KOPT-K1 (cell line): Measurements from ENCODE around the gene PUSL1.

Experiments
- H3K27ac ChIP-seq: fragments of 200-600 bp; sonication (generic); 2 replicates; pipeline ENCODE4 v1.5.1; 2016; ENCODE audit warnings: antibody characterized with exemption, mild to moderate bottlenecking, low read depth, low read length; ENCODE audit not compliant: poor library complexity, severe bottlenecking
- H3K36me3 ChIP-seq: fragments of 200-600 bp; sonication (generic); 2 replicates; pipeline ENCODE4 v1.5.1; 2017; ENCODE audit warnings: antibody characterized with exemption, mild to moderate bottlenecking, low read length, moderate library complexity; ENCODE audit not compliant: insufficient read depth
- H3K9me3 ChIP-seq: fragments of 200-600 bp; sonication (generic); 2 replicates; pipeline ENCODE4 v1.5.1; 2017; ENCODE audit warnings: antibody characterized with exemption, low read length, mild to moderate bottlenecking; ENCODE audit not compliant: insufficient read depth, poor library complexity, severe bottlenecking

The PUSL1 gene

DNA sequence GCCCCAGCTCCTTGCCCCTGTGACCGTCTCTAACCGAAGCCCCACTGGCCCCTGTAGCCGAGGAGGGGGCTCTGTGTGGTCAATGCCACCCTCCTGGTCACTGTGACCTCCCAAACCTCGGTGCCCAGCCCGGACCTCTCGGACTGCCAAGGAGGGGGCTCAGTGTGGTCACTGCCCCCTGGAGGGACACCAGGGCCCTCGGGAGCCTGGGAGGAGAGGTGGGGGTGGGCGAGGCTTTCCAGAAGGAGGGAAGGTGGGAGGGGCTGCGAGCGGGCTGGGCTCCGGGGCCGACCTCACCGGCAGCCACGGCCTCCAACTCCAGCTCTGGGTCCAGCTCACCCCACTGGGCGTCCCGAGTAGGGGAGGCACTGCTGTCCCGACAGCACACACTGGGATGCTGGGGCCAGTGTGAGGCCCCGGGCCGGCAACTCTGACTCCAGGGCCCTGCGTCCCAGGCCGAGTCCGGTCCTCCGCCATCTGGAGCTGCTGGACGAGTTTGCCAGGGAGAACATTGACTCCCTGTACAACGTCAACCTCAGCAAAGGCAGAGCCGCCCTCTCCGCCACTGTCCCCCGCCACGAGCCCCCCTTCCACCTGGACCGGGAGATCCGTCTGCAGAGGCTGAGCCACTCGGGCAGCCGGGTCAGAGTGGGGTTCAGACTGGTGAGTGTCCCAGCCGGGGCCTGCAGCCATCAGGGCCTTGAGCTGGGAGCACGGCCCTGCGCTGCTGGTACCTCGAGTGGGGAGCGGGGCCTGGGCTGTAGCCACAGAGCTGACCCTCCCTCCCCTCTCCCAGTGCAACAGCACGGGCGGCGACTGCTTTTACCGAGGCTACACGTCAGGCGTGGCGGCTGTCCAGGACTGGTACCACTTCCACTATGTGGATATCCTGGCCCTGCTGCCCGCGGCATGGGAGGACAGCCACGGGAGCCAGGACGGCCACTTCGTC is 21.8 kb upstream of the PUSL1 start:
- no peaks in the 10 kb centered on the region for H3K36me3 ChIP-seq
- H3K9me3 ChIP-seq: no peaks in the 10 kb centered on the region
- H3K27ac ChIP-seq: no peak overlapping the region

GRCh38 chr1:1287288-1288110 is 20.9 kb upstream of the PUSL1 start:
- Histone ChIP-seq H3K9me3 (no peaks in the 10 kb centered on the region), H3K27ac (no peak overlapping the region), H3K36me3 (no peaks in the 10 kb centered on the region)

DNA sequence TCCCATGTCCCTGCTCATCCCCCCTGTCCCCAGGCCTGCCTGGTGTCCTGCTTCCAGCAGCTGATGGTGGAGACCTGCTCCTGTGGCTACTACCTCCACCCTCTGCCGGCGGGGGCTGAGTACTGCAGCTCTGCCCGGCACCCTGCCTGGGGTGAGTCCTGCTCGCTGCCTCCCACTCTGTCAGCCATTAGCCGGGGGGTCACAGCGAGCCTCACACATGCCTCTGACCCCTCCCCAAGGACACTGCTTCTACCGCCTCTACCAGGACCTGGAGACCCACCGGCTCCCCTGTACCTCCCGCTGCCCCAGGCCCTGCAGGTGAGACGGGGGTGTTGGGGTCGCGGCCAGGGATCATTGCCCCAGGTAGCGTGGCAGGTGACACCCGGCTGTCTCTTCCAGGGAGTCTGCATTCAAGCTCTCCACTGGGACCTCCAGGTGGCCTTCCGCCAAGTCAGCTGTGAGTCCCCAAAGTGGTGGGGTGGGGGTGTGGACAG is 18.1 kb upstream of the PUSL1 start:
- peaks cover 3% of the 10 kb centered on the region; the same call in 1 of the 2 replicates for H3K36me3 ChIP-seq
- no peak overlapping the region for H3K27ac ChIP-seq

GRCh38 chr1:1291023-1291528 is 17.3 kb upstream of the PUSL1 start:
- H3K36me3 ChIP-seq: peaks cover 7% of the 10 kb centered on the region; the same call in 1 of the 2 replicates
- H3K9me3 ChIP-seq: no peaks in the 10 kb centered on the region
- no peak overlapping the region for H3K27ac ChIP-seq

More for the DNA sequence above, 18.1 kb upstream of the PUSL1 start:
- no peaks in the 10 kb centered on the region for H3K9me3 ChIP-seq

DNA sequence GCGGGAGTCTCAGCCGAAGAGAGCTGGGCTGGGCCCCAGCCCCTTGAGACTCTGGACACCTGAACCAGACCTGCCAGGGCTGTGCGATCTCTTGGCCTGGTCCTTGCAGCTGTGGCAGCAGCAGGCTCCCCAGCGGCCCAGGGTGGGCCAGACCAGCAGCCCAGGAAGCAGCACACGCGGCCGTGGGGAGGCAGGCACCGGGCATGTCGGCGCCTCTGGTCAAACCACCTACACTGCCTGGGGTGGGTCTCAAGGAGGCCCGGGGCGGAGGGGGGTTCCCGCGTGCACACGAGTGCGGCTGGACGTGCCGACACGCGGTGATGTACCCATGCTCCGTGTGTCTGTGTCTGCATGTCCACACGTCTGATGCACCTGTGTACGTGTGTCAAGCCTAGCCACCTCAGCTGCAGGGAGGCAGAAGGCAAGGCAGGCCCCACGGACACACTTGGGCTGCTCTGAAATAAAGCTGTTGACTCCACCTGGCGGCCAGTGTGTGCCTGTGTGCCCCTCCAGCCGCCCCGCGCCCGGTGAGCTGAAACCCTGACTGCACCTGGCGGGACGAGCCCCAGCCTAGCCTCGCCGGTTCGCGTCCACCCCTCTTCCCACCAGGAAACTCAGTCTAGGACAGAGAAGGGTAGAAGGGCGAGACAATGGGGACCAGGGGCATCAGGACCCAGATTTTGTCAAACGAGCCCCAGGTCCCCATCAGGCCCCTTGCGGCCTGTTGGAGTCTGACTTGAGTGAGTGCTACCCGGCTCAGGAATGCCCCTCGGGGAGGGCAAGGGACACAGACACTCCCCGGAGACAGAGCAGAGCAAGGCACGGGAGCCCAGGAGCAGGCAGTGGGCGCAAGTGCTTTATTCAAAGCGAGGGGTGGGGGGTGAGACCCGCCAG is 16.6 kb upstream of the PUSL1 start:
- no peaks in the 10 kb centered on the region for H3K9me3 ChIP-seq
- no peak overlapping the region for H3K27ac ChIP-seq
- peaks cover 7% of the 10 kb centered on the region; the same call in 1 of the 2 replicates for H3K36me3 ChIP-seq

DNA sequence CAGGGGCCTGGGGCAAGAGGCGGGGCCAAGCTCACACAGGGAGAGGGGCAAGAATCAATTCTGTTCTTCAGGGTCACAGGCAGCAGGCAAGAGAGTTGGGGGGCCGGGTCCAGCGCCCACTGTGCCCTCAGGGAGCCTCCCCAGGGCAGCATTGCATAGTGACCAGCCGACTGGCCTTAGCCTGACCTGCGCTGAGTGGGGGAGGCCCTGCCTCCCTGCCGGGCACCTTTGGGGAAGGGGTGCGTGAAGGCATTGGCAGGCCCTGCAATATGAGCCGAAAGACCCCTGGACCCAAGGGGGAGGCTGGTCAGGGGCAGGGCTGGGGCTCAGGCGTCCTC is 16.0 kb upstream of the PUSL1 start:
- Histone ChIP-seq H3K27ac (no peak overlapping the region), H3K36me3 (peaks cover 7% of the 10 kb centered on the region; the same call in 1 of the 2 replicates), H3K9me3 (no peaks in the 10 kb centered on the region)

- no peak overlapping the region for H3K27ac ChIP-seq
- peaks cover 7% of the 10 kb centered on the region; the same call in 1 of the 2 replicates for H3K36me3 ChIP-seq
- no peaks in the 10 kb centered on the region for H3K9me3 ChIP-seq
Measured at GRCh38 chr1:1292851-1293250, 15.5 kb upstream of the PUSL1 start.

GRCh38 chr1:1293263-1294249 is 14.8 kb upstream of the PUSL1 start:
- Histone ChIP-seq H3K27ac (no peak overlapping the region), H3K36me3 (peaks cover 7% of the 10 kb centered on the region; the same call in 1 of the 2 replicates), H3K9me3 (no peaks in the 10 kb centered on the region)

DNA sequence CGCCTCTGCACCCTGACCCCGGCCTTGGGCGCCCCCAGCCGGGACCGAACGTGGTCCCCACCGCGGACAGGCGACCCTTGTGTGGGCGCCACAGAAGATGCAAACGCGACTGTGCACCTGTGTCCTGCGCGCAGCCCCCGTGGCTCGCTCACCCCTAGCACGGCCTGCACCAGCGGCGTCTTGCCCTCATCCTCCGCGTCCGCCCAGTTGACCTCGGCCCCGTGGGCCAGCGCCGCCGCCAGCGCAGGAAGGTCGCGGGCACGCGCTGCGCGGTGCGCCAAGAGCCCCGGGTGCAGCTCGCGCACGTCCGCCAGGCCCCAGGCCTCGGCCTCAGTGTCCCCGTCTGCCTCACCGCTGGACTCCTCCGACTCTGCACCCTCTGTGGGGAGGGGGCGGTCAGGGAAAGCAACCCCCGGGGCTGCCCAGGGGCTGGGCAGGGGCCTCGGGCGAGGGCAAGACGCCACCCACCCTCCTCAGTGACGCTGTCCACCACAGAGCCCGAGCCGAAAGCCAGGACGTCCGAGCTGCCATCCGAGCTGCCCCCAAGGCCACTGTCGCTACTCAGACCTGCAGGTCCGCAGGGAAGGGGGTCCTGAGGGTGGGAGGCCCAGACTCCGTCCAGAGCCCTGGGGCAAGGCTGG is 14.0 kb upstream of the PUSL1 start:
- Histone ChIP-seq H3K27ac (no peak overlapping the region), H3K36me3 (peaks cover 7% of the 10 kb centered on the region; the same call in 1 of the 2 replicates), H3K9me3 (no peaks in the 10 kb centered on the region)

DNA sequence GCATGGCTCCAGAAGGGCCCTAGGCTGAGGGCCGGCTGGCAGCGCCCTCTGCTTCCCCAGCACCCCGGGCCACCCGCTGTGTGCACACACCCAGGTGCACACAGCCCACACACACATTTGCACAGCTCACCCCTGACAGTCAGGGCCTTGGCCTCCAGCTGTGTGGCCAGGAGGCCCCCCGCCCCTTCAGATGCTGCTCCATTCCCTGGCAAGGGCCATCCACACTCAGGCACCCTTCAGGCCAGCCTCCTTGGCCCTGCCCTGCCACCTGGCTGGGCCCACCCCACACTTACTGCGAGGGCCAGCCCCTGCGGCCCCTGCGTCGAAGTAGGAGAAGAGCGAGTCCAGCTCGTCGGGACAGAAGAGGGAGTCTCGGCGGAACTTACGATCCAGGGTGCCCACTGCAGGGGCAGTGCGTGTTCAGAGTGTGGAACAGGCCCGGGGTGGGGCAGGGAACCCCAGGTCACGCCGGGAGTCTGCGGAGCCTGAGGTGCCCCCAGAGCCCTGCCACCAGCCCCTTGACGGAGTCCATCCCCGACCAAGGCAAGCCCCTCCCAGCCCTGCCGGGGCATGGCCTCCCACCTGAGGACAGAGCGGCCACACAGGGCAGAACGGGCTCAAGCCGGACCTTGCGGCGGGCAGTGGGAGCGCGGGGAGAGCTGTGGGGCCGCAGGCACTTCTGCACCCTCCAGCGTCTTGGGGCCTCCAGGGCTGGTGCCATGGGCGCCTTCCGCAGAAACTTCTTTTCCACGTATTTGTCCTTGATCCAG is 13.1 kb upstream of the PUSL1 start:
- H3K9me3 ChIP-seq: no peaks in the 10 kb centered on the region
- H3K36me3 ChIP-seq: peaks cover 7% of the 10 kb centered on the region; the same call in 1 of the 2 replicates

DNA sequence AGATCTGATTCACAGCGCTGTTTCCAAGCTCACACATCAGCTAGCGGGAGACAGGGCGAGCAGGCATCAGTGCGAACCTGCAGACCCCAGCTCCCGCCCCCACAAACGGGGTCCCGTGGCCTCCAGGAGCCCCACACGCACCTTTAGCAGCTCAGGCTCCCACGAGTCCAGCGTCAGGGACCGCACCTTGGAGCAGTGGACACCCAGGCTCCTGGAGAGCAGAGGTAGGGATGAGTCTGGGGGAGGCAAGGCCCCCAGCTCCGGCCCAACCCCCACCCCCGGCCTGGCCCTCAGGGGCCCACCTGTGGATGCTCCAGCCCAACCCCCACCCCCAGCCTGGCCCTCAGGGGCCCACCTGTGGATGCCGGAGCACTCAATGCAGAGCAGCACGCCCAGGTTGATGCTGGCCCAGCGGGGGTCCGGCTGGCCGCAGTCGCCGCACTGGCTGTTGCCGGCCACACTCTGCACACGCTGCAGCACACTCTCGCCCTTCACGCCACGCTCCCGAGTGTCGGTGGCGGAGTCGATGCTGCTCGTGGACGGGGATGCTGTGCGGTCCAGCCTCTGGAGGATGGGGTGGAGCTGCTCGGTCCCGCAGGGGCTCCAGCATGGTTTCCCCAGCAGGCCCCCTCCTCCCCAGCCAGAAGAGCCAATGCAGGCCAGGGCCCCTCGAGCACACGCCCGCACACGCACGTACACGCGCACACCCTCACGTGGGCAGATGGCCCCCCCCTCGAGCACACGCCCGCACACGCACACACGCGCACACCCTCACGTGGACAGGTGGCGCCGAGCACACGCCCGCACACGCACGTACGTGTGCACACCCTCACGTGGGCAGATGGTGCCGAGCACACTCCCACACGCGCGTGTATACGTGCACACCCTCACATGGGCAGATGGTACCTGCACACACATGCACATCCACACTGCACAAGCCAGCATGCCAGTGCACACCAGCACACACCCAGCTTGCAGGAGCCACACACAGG is 12.0 kb upstream of the PUSL1 start:
- H3K27ac ChIP-seq: no peak overlapping the region
- no peaks in the 10 kb centered on the region for H3K9me3 ChIP-seq
- H3K36me3 ChIP-seq: peaks cover 7% of the 10 kb centered on the region; the same call in 1 of the 2 replicates

More for the DNA sequence above, 13.1 kb upstream of the PUSL1 start:
- H3K27ac ChIP-seq: no peak overlapping the region
